Pancreas (tissue), 10 donors: ENCODE results near the gene DCAF12. TPM values are rescaled to one million over a fixed set of nuclear protein-coding genes. Genes with fewer than 3 reads are reported as not detected.

Experiments
- ATAC-seq, 4 donors: fragments of 200-7000 bp; cut with Tn5 transposase; one replicate each; pipeline versions ENCODE4 v1.8.0 to v1.9.1; 2020; ENCODE audit warnings: mild to moderate bottlenecking in 4 of 4, moderate library complexity in 4 of 4
- DNase-seq, 6 donors: peaks; one replicate each; pipeline ENCODE4 v3.0.0-alpha.2; 2020
- FAIRE-seq: peaks from 2 replicates; lab custom pipeline; 2012; peaks lifted over from hg19 to GRCh38; lab: Jason Lieb, UNC
- H3K27ac ChIP-seq, 4 donors: fragments of 200-600 bp; sonication (generic); 1 replicate in 3 of 4; 2 replicates in 1 of 4; pipeline versions ENCODE4 v1.5.0 to v1.8.0; 2020
- H3K27me3 ChIP-seq, 4 donors: fragments of 200-600 bp; one replicate each; pipeline ENCODE4 v1.8.0; 2021
- H3K36me3 ChIP-seq, 3 donors: fragments of 200-600 bp; sonication (generic) in 1 of 3; one replicate each; pipeline versions ENCODE4 v1.5.0 to v1.8.0; 2020 to 2021
- H3K4me1 ChIP-seq, 3 donors: fragments of 200-600 bp; one replicate each; pipeline ENCODE4 v1.8.0; 2021
- H3K4me3 ChIP-seq, 4 donors: fragments of 200-600 bp; sonication (generic) in 2 of 4; one replicate each; pipeline versions ENCODE4 v1.5.0 to v1.8.0; 2020 to 2021
- H3K9me3 ChIP-seq, 4 donors: fragments of 200-600 bp; one replicate each; pipeline ENCODE4 v1.8.0; 2021
- WGBS, 2 donors: extraction: QIAGEN DNeasy Blood & Tissue Kit; methylation state at CpG; one replicate each; pipeline ENCODE4 v1.1.7; 2013; 5-methylcytosine and 5-hydroxymethylcytosine counted together
- intact Hi-C, 3 donors: fragments of 100-400 bp; cut with DNase I; formaldehyde crosslinking; loops; one replicate each; pipeline versions ENCODE4 v1.11.1 to v1.14.2; 2022
- polyA plus RNA-seq, 2 donors: library from polyadenylated mRNA; stranded (reverse); fragments of 200-250 nt; gene quantifications; one replicate each; pipeline ENCODE4 v1.2.3, GENCODE V29; 2013
- total RNA-seq, 6 donors: library from RNA; stranded (reverse); fragmentation: NEBNext Ultra II Directional in 4 of 6; extraction: Animal tissue kit (Norgen Biotek cat#: 25700) in 4 of 6; gene quantifications; one replicate each; pipeline versions ENCODE4 v1.2.1 to v1.2.4, GENCODE V29; 2021 to 2023
- TF ChIP-seq, protein P1 (sequence below), 4 donors: fragments of 200-600 bp; sonication (generic) in 3 of 4; IDR thresholded peaks; one replicate each; pipeline versions ENCODE4 v1.5.0 to v1.8.0; 2021; ENCODE audit warnings: antibody characterized with exemption in 4 of 4
- donor health status: healthy with polysubstance abuse.
- donor health status: DM: no; HTN: no; CAD: no; lungs with moderate emphysema.
- donor health status: DM: no; HTN: no; CAD: no.
- donor health status: control.
- donor health status: control.
- donor health status: Bipolar disorder and iron deficiency.
- donor health status: DM: yes; HTN: yes; CAD: no.
- donor health status: DM: no; HTN: no; CAD: no.
- donor health status: DM: no; HTN: no; CAD: no.
- donor health status: DM: yes; HTN: yes; CAD: no.

Gene DCAF12
- total and polyA plus RNA-seq, 8 donors: 5.7 to 22.1 (median 13.8) TPM

- Histone ChIP-seq H3K36me3 (peaks cover 0 to 34% (median 16%) of the 10 kb centered on the region in 3 donors), H3K27ac (no peak overlapping the region), H3K9me3 (no peaks in the 10 kb centered on the region), H3K27me3 (no peaks in the 10 kb centered on the region), H3K4me1 (no peaks in the 10 kb centered on the region), H3K4me3 (no peak overlapping the region)
- ATAC-seq (peak in 2 of 4 donors; percentile 18 to 19), FAIRE-seq (no peak), DNase-seq (no peak)
- intact Hi-C loops: no loop called here
- TF ChIP-seq, protein P1, sequence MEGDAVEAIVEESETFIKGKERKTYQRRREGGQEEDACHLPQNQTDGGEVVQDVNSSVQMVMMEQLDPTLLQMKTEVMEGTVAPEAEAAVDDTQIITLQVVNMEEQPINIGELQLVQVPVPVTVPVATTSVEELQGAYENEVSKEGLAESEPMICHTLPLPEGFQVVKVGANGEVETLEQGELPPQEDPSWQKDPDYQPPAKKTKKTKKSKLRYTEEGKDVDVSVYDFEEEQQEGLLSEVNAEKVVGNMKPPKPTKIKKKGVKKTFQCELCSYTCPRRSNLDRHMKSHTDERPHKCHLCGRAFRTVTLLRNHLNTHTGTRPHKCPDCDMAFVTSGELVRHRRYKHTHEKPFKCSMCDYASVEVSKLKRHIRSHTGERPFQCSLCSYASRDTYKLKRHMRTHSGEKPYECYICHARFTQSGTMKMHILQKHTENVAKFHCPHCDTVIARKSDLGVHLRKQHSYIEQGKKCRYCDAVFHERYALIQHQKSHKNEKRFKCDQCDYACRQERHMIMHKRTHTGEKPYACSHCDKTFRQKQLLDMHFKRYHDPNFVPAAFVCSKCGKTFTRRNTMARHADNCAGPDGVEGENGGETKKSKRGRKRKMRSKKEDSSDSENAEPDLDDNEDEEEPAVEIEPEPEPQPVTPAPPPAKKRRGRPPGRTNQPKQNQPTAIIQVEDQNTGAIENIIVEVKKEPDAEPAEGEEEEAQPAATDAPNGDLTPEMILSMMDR (IDR thresholded peaks at IDR 0.05): no peak
- WGBS, 2 donors: 0 to 35% methylated on average over 1 of the region's 1 CpG
These were observed 41.9 kb downstream of the DCAF12 start for GRCh38 chr9:34084562-34084961.

- intact Hi-C loops: no loop called here
- FAIRE-seq (no peak), DNase-seq (no peak), ATAC-seq (no peak)
- Histone ChIP-seq H3K36me3 (no peaks in the 10 kb centered on the region), H3K27ac (no peak overlapping the region), H3K4me3 (no peak overlapping the region), H3K9me3 (no peaks in the 10 kb centered on the region), H3K4me1 (peaks cover 0 to 2% (median 0%) of the 10 kb centered on the region in 3 donors), H3K27me3 (no peaks in the 10 kb centered on the region)
- WGBS, 2 donors: 77 to 83% methylated on average over 2 of the region's 2 CpGs
- TF ChIP-seq, protein P1 (IDR thresholded peaks at IDR 0.05): no peak
These were observed 47.3 kb downstream of the DCAF12 start for GRCh38 chr9:34079181-34079580.

- ATAC-seq (peak; percentile 88 to 95 (median 94)), FAIRE-seq (no peak), DNase-seq (peak in 3 of 6 donors; percentile 62 to 70 (median 63))
- no peaks in the 10 kb centered on the region for H3K36me3 ChIP-seq
- H3K27ac ChIP-seq: peak overlapping the region; percentile 44 to 71 (median 53)
- WGBS, 2 donors: 14 to 16% methylated on average over 5 of the region's 5 CpGs
- H3K9me3 ChIP-seq: no peaks in the 10 kb centered on the region
- intact Hi-C loops: no loop called here
- peaks cover 14 to 40% (median 20%) of the 10 kb centered on the region in 3 donors for H3K4me1 ChIP-seq
- no peaks in the 10 kb centered on the region for H3K27me3 ChIP-seq
- TF ChIP-seq, protein P1 (IDR thresholded peaks at IDR 0.05): no peak
- H3K4me3 ChIP-seq: no peak overlapping the region
These were observed 53.5 kb downstream of the DCAF12 start for GRCh38 chr9:34072868-34073590.

DNA sequence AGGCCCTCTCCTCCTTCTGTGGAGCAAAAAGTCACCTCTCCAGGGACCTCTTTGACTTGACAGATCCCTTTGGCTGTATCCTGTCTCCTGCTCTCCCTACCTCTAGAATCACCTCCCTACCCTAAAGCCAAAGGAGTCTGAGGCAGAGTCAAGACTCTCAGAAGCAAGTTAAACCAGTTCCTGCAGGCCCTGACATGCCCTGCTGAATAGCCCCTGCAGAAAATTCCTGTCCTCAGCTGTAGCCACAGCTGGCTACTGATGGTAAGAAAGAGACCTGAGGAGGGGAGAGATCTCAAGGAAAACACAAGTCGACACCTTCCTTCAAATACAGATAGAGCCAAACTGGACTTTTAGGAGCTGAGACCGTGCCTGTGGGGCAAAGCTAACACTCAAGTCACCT is 54.1 kb downstream of the DCAF12 start:
- FAIRE-seq: no peak
- DNase-seq: no peak
- ATAC-seq: peak in 2 of 4 donors; percentile 18 to 29
- 68 to 74% methylated on average over 2 of the region's 2 CpGs for WGBS, 2 donors
- H3K27me3 ChIP-seq: no peaks in the 10 kb centered on the region
- peak overlapping the region; percentile 44 to 71 (median 53) for H3K27ac ChIP-seq
- intact Hi-C loops: no loop called here
- peaks cover 14 to 40% (median 20%) of the 10 kb centered on the region in 3 donors for H3K4me1 ChIP-seq
- H3K4me3 ChIP-seq: no peak overlapping the region
- H3K36me3 ChIP-seq: no peaks in the 10 kb centered on the region
- no peaks in the 10 kb centered on the region for H3K9me3 ChIP-seq
- TF ChIP-seq, protein P1 (IDR thresholded peaks at IDR 0.05): no peak
